Ovary (tissue), 9 donors: ENCODE data around the gene MSMB. TPM values are rescaled to one million over a fixed set of nuclear protein-coding genes. Genes with fewer than 3 reads are reported as not detected.
"Not testable (repeated sequence)": the region's sequence is repeated elsewhere in the genome, so short reads cannot be mapped to it uniquely, and the experiment has no call there.

Experiments
- DNase-seq, 5 donors: peaks; one replicate each; pipeline ENCODE4 v3.0.0-alpha.2; 2019 to 2020
- H3K27ac ChIP-seq, 2 donors: fragments of 200-600 bp; one replicate each; pipeline versions ENCODE4 v1.5.1 to v1.8.0; 2019 to 2022
- H3K27me3 ChIP-seq: fragments of 200-600 bp; one replicate; pipeline ENCODE4 v1.8.0; 2022
- H3K36me3 ChIP-seq: fragments of 200-600 bp; sonication (generic); one replicate; pipeline ENCODE4 v1.5.1; 2019
- H3K4me1 ChIP-seq: one replicate; pipeline ENCODE4 v1.8.1; 2013; ENCODE audit warnings: mild to moderate bottlenecking, moderate library complexity; ENCODE audit not compliant: insufficient read depth
- H3K4me3 ChIP-seq: fragments of 200-600 bp; sonication (generic); one replicate; pipeline ENCODE4 v1.5.1; 2017
- H3K9me3 ChIP-seq, 2 donors: fragments of 200-600 bp in 1 of 2; sonication (generic) in 1 of 2; one replicate each; pipeline versions ENCODE4 v1.5.1 to v1.8.1; 2013 to 2019; ENCODE audit warnings: mild to moderate bottlenecking in 1 of 2, moderate library complexity in 1 of 2
- EP300 ChIP-seq: sonication (generic); formaldehyde crosslinking; IDR thresholded peaks from one replicate; pipeline ENCODE4 v1.6.1; 2017; ENCODE audit warnings: antibody characterized with exemption
- POLR2A ChIP-seq: fragments of 450-650 bp; IDR thresholded peaks from one replicate; pipeline ENCODE4 v1.6.1; 2017; ENCODE audit warnings: antibody characterized with exemption, mild to moderate bottlenecking, moderate library complexity
- WGBS, 3 donors: extraction: QIAGEN DNeasy Blood & Tissue Kit in 1 of 3; methylation state at CpG; one replicate each; pipeline versions ENCODE4 v1.1.5 to v1.1.7; 2013 to 2017; 5-methylcytosine and 5-hydroxymethylcytosine counted together
- intact Hi-C, 4 donors: fragments of 100-400 bp; cut with DNase I; formaldehyde crosslinking; loops; one replicate each; pipeline versions ENCODE4 v1.11.0 to v1.15.1; 2022 to 2023
- polyA plus RNA-seq, 2 donors: library from polyadenylated mRNA; stranded (reverse); fragments of 200-250 nt in 1 of 2; fragments of 350-450 nt in 1 of 2; fragmentation: Illumina TruSeq in 1 of 2; extraction: RNeasy Lipid Tissue Mini Kit (QIAGEN cat#74804) in 1 of 2; gene quantifications; one replicate each; pipeline ENCODE4 v1.2.3, GENCODE V29; 2013 to 2014
- total RNA-seq, 7 donors: library from RNA; depleted of rRNA in 2 of 7; stranded (reverse); fragments of >200 nt in 2 of 7; fragmentation: NEBNext Ultra II Directional in 3 of 7; extraction: Animal tissue kit (Norgen Biotek cat#: 25700) in 3 of 7; gene quantifications; one replicate each; pipeline versions ENCODE4 v1.1.0 to v1.2.4, GENCODE V29; 2016 to 2023
- TF ChIP-seq, protein P1 (sequence below), 3 donors: fragments of 450-650 bp in 2 of 3; fragments of 200-600 bp in 1 of 3; IDR thresholded peaks; one replicate each; pipeline versions ENCODE4 v1.5.1 to v1.8.0; 2016 to 2022; ENCODE audit warnings: antibody characterized with exemption in 3 of 3, mild to moderate bottlenecking in 1 of 3
- donor health status: DM: no; HTN: no; CAD: no; lungs with moderate emphysema.
- donor health status: DM: no; HTN: no; CAD: no.
- donor health status: Bipolar disorder and iron deficiency.
- donor health status: DM: yes; HTN: yes; CAD: no.
- donor health status: DM: no; HTN: no; CAD: no.
- donor health status: DM: yes; HTN: yes; CAD: no.

MSMB gene
- total and polyA plus RNA-seq, 9 donors, result not detected

DNA sequence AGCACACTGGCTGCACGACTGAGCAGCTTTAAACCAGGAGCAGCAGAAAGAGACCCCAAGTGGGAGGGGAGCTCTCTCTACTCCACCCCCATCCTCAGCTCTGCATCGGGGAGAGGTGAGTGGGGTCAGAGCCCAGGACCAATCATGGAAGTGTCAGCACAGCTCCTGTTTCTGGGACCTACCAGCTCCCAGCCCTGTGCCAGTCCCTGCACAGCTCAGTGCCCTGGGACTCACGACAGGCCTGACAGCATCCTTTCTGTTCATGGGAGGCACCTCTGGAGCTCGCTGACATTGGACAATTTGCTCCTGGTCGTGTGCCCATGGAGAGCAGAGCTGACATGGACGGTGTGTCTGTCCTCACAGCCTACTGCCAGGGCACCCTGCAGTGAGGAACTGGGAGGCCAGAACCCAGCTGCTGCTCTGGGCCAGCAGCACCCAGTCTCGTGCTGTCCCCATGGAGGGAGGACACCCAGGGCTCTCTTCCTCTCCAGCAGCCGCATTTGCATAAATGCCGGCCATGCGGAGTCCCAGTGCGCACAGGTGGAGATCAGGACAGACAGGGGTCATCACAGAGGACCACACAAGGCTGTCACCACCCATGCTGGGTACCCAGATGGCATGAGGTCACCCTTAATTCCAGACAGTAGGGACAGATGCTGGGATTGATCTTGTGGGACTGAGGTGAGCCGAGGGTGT, 45.9 kb upstream of the MSMB start:
- H3K9me3 ChIP-seq, result no peaks in the 10 kb centered on the region
- no peak overlapping the region for H3K27ac ChIP-seq
- TF ChIP-seq EP300, result no peak
- no peak for TF ChIP-seq POLR2A
- TF ChIP-seq, protein P1, sequence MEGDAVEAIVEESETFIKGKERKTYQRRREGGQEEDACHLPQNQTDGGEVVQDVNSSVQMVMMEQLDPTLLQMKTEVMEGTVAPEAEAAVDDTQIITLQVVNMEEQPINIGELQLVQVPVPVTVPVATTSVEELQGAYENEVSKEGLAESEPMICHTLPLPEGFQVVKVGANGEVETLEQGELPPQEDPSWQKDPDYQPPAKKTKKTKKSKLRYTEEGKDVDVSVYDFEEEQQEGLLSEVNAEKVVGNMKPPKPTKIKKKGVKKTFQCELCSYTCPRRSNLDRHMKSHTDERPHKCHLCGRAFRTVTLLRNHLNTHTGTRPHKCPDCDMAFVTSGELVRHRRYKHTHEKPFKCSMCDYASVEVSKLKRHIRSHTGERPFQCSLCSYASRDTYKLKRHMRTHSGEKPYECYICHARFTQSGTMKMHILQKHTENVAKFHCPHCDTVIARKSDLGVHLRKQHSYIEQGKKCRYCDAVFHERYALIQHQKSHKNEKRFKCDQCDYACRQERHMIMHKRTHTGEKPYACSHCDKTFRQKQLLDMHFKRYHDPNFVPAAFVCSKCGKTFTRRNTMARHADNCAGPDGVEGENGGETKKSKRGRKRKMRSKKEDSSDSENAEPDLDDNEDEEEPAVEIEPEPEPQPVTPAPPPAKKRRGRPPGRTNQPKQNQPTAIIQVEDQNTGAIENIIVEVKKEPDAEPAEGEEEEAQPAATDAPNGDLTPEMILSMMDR (IDR thresholded peaks at IDR 0.05), result no peak
- H3K4me3 ChIP-seq, result no peak overlapping the region
- DNase-seq, result no peak
- no peaks in the 10 kb centered on the region for H3K27me3 ChIP-seq
- intact Hi-C loops, result no loop called here
- no peaks in the 10 kb centered on the region for H3K36me3 ChIP-seq
- WGBS, 3 donors, result 65 to 74% (median 74%) methylated on average over 8 to 12 of the region's 12 CpGs
- H3K4me1 ChIP-seq, result no peaks in the 10 kb centered on the region

DNA sequence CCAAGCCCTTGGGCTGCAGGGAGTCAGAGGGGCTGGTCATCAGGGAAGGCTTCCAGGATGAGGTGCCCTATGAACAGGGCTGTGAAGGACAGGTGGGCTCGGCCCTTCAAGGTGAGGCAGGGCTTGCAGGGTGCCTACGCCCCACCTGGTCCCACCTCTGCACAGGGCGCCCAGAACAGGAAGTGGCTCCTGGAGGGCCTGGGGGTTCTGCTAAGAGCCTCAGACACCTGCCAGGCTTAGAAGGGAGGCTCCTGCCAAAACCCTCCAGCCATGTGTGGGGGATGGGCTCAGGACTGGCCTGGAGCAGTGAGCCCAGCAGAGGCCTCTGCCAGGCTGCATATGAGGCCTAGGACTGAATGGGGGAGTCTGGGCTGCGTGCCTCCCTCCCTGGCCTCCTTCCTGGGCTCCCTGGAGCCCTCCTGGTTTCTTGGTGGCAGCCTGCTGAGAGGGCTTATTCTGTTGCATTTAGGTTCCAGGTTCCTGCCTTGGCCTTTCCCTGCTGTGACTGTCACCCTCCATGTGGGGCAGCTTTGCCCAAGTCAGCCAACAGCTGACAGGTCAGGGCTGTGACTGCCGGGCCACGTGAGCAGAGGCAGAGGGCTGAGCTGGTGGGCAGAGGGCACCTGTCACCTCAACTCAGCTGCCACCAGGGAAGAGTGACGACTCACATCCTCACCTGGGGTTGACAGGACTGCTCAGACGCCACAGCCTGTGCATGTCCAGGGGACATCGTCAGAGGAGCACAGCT, 45.2 kb upstream of the MSMB start:
- DNase-seq, result no peak
- H3K4me1 ChIP-seq, result no peaks in the 10 kb centered on the region
- no peaks in the 10 kb centered on the region for H3K9me3 ChIP-seq
- intact Hi-C loops, result no loop called here
- no peaks in the 10 kb centered on the region for H3K36me3 ChIP-seq
- no peak overlapping the region for H3K4me3 ChIP-seq
- TF ChIP-seq, protein P1 (IDR thresholded peaks at IDR 0.05), result no peak
- 75 to 87% (median 78%) methylated on average over 9 of the region's 9 CpGs for WGBS, 3 donors
- no peak overlapping the region for H3K27ac ChIP-seq
- H3K27me3 ChIP-seq, result no peaks in the 10 kb centered on the region

DNA sequence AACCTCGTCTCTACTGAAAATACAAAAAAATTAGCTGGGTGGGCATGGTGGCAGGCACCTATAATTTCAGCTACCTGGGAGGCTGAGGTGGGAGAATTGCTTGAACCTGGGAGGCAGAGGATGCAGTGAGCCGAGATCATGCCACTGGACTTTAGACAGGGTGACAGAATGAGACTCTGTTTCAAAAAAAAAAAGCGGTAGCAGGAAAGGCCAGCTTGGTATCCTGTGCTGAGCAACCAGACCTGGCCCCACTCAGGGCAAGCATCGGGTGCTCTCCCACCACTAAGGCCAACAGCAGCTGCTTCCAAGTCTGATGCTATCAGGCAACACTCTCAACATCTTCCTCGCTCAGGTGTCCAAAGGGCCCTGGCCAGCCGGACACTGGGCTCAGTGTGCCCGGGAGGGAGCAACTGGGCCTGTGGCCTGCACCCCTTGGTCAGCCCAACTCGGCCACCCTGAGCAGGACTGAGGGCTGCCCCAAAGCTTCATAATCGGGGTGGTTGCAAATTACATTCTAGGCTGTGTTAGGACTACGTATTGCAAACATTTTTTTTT, 44.3 kb upstream of the MSMB start:
- intact Hi-C loops, result no loop called here
- no peaks in the 10 kb centered on the region for H3K9me3 ChIP-seq
- H3K36me3 ChIP-seq, result no peaks in the 10 kb centered on the region
- no peaks in the 10 kb centered on the region for H3K27me3 ChIP-seq
- WGBS, 3 donors, result 88 to 93% (median 90%) methylated on average over 10 of the region's 10 CpGs
- no peak for DNase-seq
- TF ChIP-seq POLR2A (no peak), EP300 (no peak)
- TF ChIP-seq, protein P1 (IDR thresholded peaks at IDR 0.05), result no peak
- no peaks in the 10 kb centered on the region for H3K4me1 ChIP-seq
- no peak overlapping the region for H3K4me3 ChIP-seq
- no peak overlapping the region for H3K27ac ChIP-seq

DNA sequence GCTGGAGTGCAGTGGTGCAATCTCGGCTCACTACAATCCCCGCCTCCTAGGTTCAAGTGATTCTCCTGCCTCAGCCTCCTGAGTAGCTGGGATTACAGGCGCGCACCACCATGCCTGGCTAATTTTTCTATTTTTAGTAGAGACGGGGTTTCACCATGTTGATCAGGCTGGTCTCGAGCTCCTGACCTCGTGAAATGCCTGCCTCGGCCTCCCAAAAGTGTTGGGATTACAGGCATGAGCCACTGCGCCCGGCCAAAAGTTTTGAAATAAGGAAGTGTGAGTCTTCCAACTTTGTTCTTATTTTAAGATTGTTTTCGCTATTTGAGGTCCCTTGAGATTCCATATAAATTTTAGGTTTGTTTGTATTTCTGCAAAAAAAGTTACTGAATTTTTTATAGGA, 41.3 kb upstream of the MSMB start:
- H3K4me1 ChIP-seq, H3K27ac ChIP-seq, intact Hi-C loops, H3K9me3 ChIP-seq, H3K36me3 ChIP-seq, DNase-seq, H3K27me3 ChIP-seq, H3K4me3 ChIP-seq: not testable (repeated sequence)
- WGBS, 3 donors, result 90 to 94% (median 94%) methylated on average over 11 of the region's 11 CpGs
